Colonic mucosa (tissue), 4 donors: ENCODE data around the gene GTPBP1. TPM values are rescaled to one million over a fixed set of nuclear protein-coding genes. Genes with fewer than 3 reads are reported as not detected.

Experiments
- DNase-seq: peaks from one replicate; pipeline ENCODE4 v3.0.0-alpha.2; 2020
- H3K27ac ChIP-seq: fragments of 200-600 bp; one replicate; pipeline ENCODE4 v1.8.0; 2021
- H3K27me3 ChIP-seq: fragments of 200-600 bp; one replicate; pipeline ENCODE4 v1.8.0; 2021
- H3K36me3 ChIP-seq: fragments of 200-600 bp; one replicate; pipeline ENCODE4 v1.8.0; 2021
- H3K4me1 ChIP-seq: fragments of 200-600 bp; one replicate; pipeline ENCODE4 v1.8.0; 2021; ENCODE audit warnings: mild to moderate bottlenecking
- H3K4me3 ChIP-seq: fragments of 200-600 bp; one replicate; pipeline ENCODE4 v1.8.0; 2021
- H3K9ac ChIP-seq, 2 donors: one replicate each; pipeline ENCODE4 v1.7.0; 2013; ENCODE audit warnings: control low read depth in 2 of 2, low read depth in 2 of 2, low read length in 2 of 2
- H3K9me3 ChIP-seq: fragments of 200-600 bp; one replicate; pipeline ENCODE4 v1.8.0; 2021
- CTCF ChIP-seq: fragments of 200-600 bp; IDR thresholded peaks from one replicate; pipeline ENCODE4 v1.8.0; 2022; ENCODE audit warnings: antibody characterized with exemption, mild to moderate bottlenecking
- intact Hi-C: fragments of 100-400 bp; cut with DNase I; formaldehyde crosslinking; loops from one replicate; pipeline ENCODE4 v1.14.1; 2022
- total RNA-seq, 2 donors: library from RNA; stranded (reverse); fragmentation: NEBNext Ultra II Directional in 1 of 2; extraction: Animal tissue kit (Norgen Biotek cat#: 25700) in 1 of 2; gene quantifications; one replicate each; pipeline ENCODE4 v1.2.1, GENCODE V29; 2021
- donor health status: healthy.
- donor health status: DM: no; HTN: no; CAD: no.
- donor health status: DM: no; HTN: no; CAD: no.

The GTPBP1 gene
- total RNA-seq, 2 donors from 2014 or later: 64.6 to 65.6 TPM

- no peaks in the 10 kb centered on the region for H3K27me3 ChIP-seq
- intact Hi-C loops: no loop called here
- peaks cover 49% of the 10 kb centered on the region for H3K36me3 ChIP-seq
Observed at GRCh38 chr22:38721551-38721950, 15.8 kb downstream of the GTPBP1 start.

GRCh38 chr22:38724176-38724575 is 18.4 kb downstream of the GTPBP1 start:
- no peak for TF ChIP-seq CTCF
- Histone ChIP-seq H3K27ac (no peak overlapping the region), H3K36me3 (peaks cover 67% of the 10 kb centered on the region), H3K9me3 (no peaks in the 10 kb centered on the region), H3K4me1 (no peaks in the 10 kb centered on the region), H3K9ac (no peak overlapping the region), H3K27me3 (no peaks in the 10 kb centered on the region), H3K4me3 (no peak overlapping the region)
- DNase-seq: no peak
- intact Hi-C loops: no loop called here

More at GRCh38 chr22:38721551-38721950, 15.8 kb downstream of the GTPBP1 start:
- no peak for TF ChIP-seq CTCF
- DNase-seq: no peak
- no peak overlapping the region for H3K27ac ChIP-seq
- no peaks in the 10 kb centered on the region for H3K4me1 ChIP-seq
- H3K9me3 ChIP-seq: no peaks in the 10 kb centered on the region
- H3K4me3 ChIP-seq: no peak overlapping the region
- H3K9ac ChIP-seq: no peak overlapping the region

- H3K9ac ChIP-seq: no peak overlapping the region
- H3K4me1 ChIP-seq: no peaks in the 10 kb centered on the region
- H3K27me3 ChIP-seq: no peaks in the 10 kb centered on the region
- TF ChIP-seq CTCF: peak; percentile 43
- H3K9me3 ChIP-seq: no peaks in the 10 kb centered on the region
- H3K27ac ChIP-seq: no peak overlapping the region
- H3K36me3 ChIP-seq: peaks cover 71% of the 10 kb centered on the region
- DNase-seq: no peak
- intact Hi-C loops: no loop called here
- no peak overlapping the region for H3K4me3 ChIP-seq
Observed at GRCh38 chr22:38724926-38725571, 19.3 kb downstream of the GTPBP1 start.

GRCh38 chr22:38725900-38726655 is 20.3 kb downstream of the GTPBP1 start:
- Histone ChIP-seq H3K4me1 (no peaks in the 10 kb centered on the region), H3K9ac (no peak overlapping the region), H3K27me3 (no peaks in the 10 kb centered on the region), H3K36me3 (peaks cover 73% of the 10 kb centered on the region), H3K4me3 (no peak overlapping the region), H3K27ac (no peak overlapping the region), H3K9me3 (no peaks in the 10 kb centered on the region)
- TF ChIP-seq CTCF: no peak
- no peak for DNase-seq
- intact Hi-C loops: no loop called here

GRCh38 chr22:38727123-38727522 is 21.4 kb downstream of the GTPBP1 start:
- DNase-seq: no peak
- intact Hi-C loops: no loop called here
- Histone ChIP-seq H3K9me3 (no peaks in the 10 kb centered on the region), H3K36me3 (peaks cover 69% of the 10 kb centered on the region), H3K9ac (no peak overlapping the region), H3K4me1 (no peaks in the 10 kb centered on the region), H3K27me3 (no peaks in the 10 kb centered on the region), H3K4me3 (no peak overlapping the region), H3K27ac (no peak overlapping the region)
- no peak for TF ChIP-seq CTCF
